H1 (cell line): ENCODE results near the gene MICALL2. TPM values are rescaled to one million over a fixed set of nuclear protein-coding genes. Genes with fewer than 3 reads are reported as not detected.

ENCODE experiments used
- CTCF ChIA-PET: fragments of 300-600 bp; sonication (Branson Sonifier 250); formaldehyde crosslinking; loops from one replicate; lab custom pipeline; 2021; ENCODE audit not compliant: partially characterized antibody; lab: Charles Lee
- POLR2A ChIA-PET: fragments of 300-600 bp; sonication (Branson Sonifier 250); formaldehyde crosslinking; loops from one replicate; lab custom pipeline; 2021; ENCODE audit warnings: inconsistent platforms; ENCODE audit not compliant: partially characterized antibody; lab: Charles Lee
- DNase-seq, 2 experiments: peaks; one replicate each; pipeline versions ENCODE4 v3.0.0 to v3.0.0-alpha.2; 2010 to 2022; ENCODE audit warnings: low spot score in 2 of 2, low read depth in 1 of 2, mixed read lengths in 1 of 2
- FAIRE-seq: peaks from 2 replicates; lab custom pipeline; 2011; peaks lifted over from hg19 to GRCh38; lab: Jason Lieb, UNC
- H2AFZ ChIP-seq: 2 replicates; pipeline ENCODE4 v1.8.1; 2012; ENCODE audit warnings: low read length, inconsistent platforms
- H2AK5ac ChIP-seq: 2 replicates; pipeline ENCODE4 v1.6.1; 2013; ENCODE audit warnings: low read depth, low read length
- H2BK120ac ChIP-seq: replicated peaks from 2 replicates; pipeline ENCODE3; 2013; ENCODE audit warnings: low read depth, low read length, inconsistent platforms
- H2BK12ac ChIP-seq: 2 replicates; pipeline ENCODE4 v1.6.1; 2013; ENCODE audit warnings: low read depth, low read length
- H2BK15ac ChIP-seq: 2 replicates; pipeline ENCODE4 v1.6.1; 2013; ENCODE audit warnings: low read length
- H2BK20ac ChIP-seq: 2 replicates; pipeline ENCODE4 v1.6.1; 2013; ENCODE audit warnings: low read length
- H2BK5ac ChIP-seq: 2 replicates; pipeline ENCODE4 v1.6.1; 2013; ENCODE audit warnings: low read depth, low read length
- H3K14ac ChIP-seq: 2 replicates; pipeline ENCODE4 v1.6.1; 2013; ENCODE audit warnings: inconsistent platforms; ENCODE audit not compliant: insufficient read length
- H3K18ac ChIP-seq: 2 replicates; pipeline ENCODE4 v1.6.1; 2013; ENCODE audit warnings: low read length; ENCODE audit errors: extremely low read depth
- H3K23ac ChIP-seq: 2 replicates; pipeline ENCODE4 v1.6.1; 2013; ENCODE audit warnings: inconsistent platforms; ENCODE audit not compliant: insufficient read length
- H3K23me2 ChIP-seq: 2 replicates; pipeline ENCODE4 v1.6.1; 2013; ENCODE audit warnings: low read depth, low read length
- H3K27ac ChIP-seq: 2 replicates; pipeline ENCODE4 v1.6.1; 2011; ENCODE audit warnings: low read depth, low read length, inconsistent platforms
- H3K27me3 ChIP-seq, 4 experiments: replicated peaks in 1 of 4; 1 replicate in 1 of 4; 2 replicates in 3 of 4; pipeline versions ENCODE4 v1.6.1 to v1.8.1; 2011 to 2013; ENCODE audit warnings: low read length in 3 of 4, mild to moderate bottlenecking in 3 of 4, inconsistent platforms in 2 of 4, mixed read lengths in 2 of 4, moderate library complexity in 1 of 4; ENCODE audit not compliant: control insufficient read depth in 3 of 4, insufficient read depth in 3 of 4; ENCODE audit errors: extremely low read depth in 1 of 4
- H3K36me3 ChIP-seq, 4 experiments: 2 replicates each; pipeline versions ENCODE4 v1.6.1 to v1.8.1; 2011 to 2013; ENCODE audit warnings: mild to moderate bottlenecking in 4 of 4, low read length in 3 of 4, moderate library complexity in 2 of 4, control low read depth in 1 of 4, inconsistent platforms in 1 of 4; ENCODE audit not compliant: insufficient read depth in 4 of 4, control insufficient read depth in 2 of 4
- H3K4ac ChIP-seq: replicated peaks from 2 replicates; pipeline ENCODE3; 2013; ENCODE audit warnings: low read length, low read depth, mixed read lengths, inconsistent platforms; ENCODE audit not compliant: insufficient read length
- H3K4me1 ChIP-seq, 4 experiments: replicated peaks in 1 of 4; 1 replicate in 1 of 4; 2 replicates in 3 of 4; pipeline versions ENCODE4 v1.6.1 to v1.8.1; 2011 to 2013; ENCODE audit warnings: low read length in 3 of 4, inconsistent platforms in 2 of 4, mixed read lengths in 1 of 4; ENCODE audit not compliant: insufficient read depth in 4 of 4, control insufficient read depth in 3 of 4
- H3K4me2 ChIP-seq, 2 experiments: 2 replicates each; pipeline versions ENCODE4 v1.6.1 to v1.8.1; 2011 to 2013; ENCODE audit warnings: low read depth in 2 of 2, low read length in 2 of 2, control low read depth in 1 of 2, inconsistent platforms in 1 of 2, mild to moderate bottlenecking in 1 of 2; ENCODE audit not compliant: insufficient read depth in 1 of 2
- H3K4me3 ChIP-seq, 4 experiments: fragments of 200-600, 300-600 bp in 1 of 4; sonication (generic), shearing (Covaris generic), sonication (Bioruptor Twin) in 1 of 4; 2 replicates each; pipeline versions ENCODE4 v1.5.1 to v1.8.1; 2011 to 2016; ENCODE audit warnings: low read length in 4 of 4, low read depth in 3 of 4, control low read depth in 2 of 4, inconsistent platforms in 2 of 4, mild to moderate bottlenecking in 2 of 4, mixed read lengths in 1 of 4, moderate library complexity in 1 of 4; ENCODE audit not compliant: insufficient read depth in 2 of 4; ENCODE audit errors: extremely low read depth in 1 of 4
- H3K56ac ChIP-seq: replicated peaks from 2 replicates; pipeline ENCODE3; 2013; ENCODE audit warnings: low read depth, mild to moderate bottlenecking, mixed read lengths, low read length, inconsistent platforms; ENCODE audit not compliant: insufficient read length
- H3K79me1 ChIP-seq: 2 replicates; pipeline ENCODE4 v1.6.1; 2013; ENCODE audit warnings: low read depth, low read length, control low read depth
- H3K79me2 ChIP-seq, 2 experiments: 2 replicates each; pipeline versions ENCODE4 v1.6.1 to v1.8.1; 2012 to 2013; ENCODE audit warnings: low read length in 2 of 2, mild to moderate bottlenecking in 2 of 2, inconsistent platforms in 1 of 2; ENCODE audit not compliant: insufficient read depth in 2 of 2, control insufficient read depth in 1 of 2
- H3K9ac ChIP-seq, 4 experiments: replicated peaks in 1 of 4; 1 replicate in 1 of 4; 2 replicates in 3 of 4; pipeline versions ENCODE4 v1.6.1 to v1.8.1; 2011 to 2013; ENCODE audit warnings: low read depth in 3 of 4, low read length in 3 of 4, control low read depth in 2 of 4, mild to moderate bottlenecking in 2 of 4, moderate library complexity in 2 of 4, inconsistent platforms in 1 of 4; ENCODE audit errors: extremely low read depth in 1 of 4
- H3K9me3 ChIP-seq, 2 experiments: 2 replicates each; pipeline versions ENCODE4 v1.6.1 to v1.8.1; 2012 to 2013; ENCODE audit warnings: mild to moderate bottlenecking in 2 of 2, moderate library complexity in 2 of 2, control low read depth in 1 of 2, inconsistent platforms in 1 of 2, low read depth in 1 of 2, low read length in 1 of 2, mixed read lengths in 1 of 2; ENCODE audit not compliant: insufficient read depth in 2 of 2
- H4K20me1 ChIP-seq, 2 experiments: replicated peaks in 1 of 2; 2 replicates each; pipeline versions ENCODE3 to v1.8.1; 2011 to 2013; ENCODE audit warnings: inconsistent platforms in 2 of 2, low read length in 2 of 2, mild to moderate bottlenecking in 1 of 2; ENCODE audit not compliant: insufficient read depth in 2 of 2, control insufficient read depth in 1 of 2
- H4K5ac ChIP-seq: 2 replicates; pipeline ENCODE4 v1.6.1; 2013; ENCODE audit warnings: low read length, low read depth, mixed read lengths, inconsistent platforms; ENCODE audit not compliant: insufficient read length
- H4K8ac ChIP-seq: 2 replicates; pipeline ENCODE4 v1.8.0; 2013; ENCODE audit warnings: mild to moderate bottlenecking, moderate library complexity, low read length, inconsistent platforms; ENCODE audit not compliant: insufficient read depth; ENCODE audit errors: extremely low read depth
- H4K91ac ChIP-seq: replicated peaks from 2 replicates; pipeline ENCODE3; 2013; ENCODE audit warnings: low read length, mixed read lengths, inconsistent platforms; ENCODE audit not compliant: insufficient read length
- NRF1 ChIP-seq: IDR thresholded peaks from 2 replicates; pipeline ENCODE4 v1.6.1; 2011; ENCODE audit warnings: mild to moderate bottlenecking, low read depth, low read length, improper control_type of control experiment
- RXRA ChIP-seq: IDR thresholded peaks from 2 replicates; pipeline ENCODE4 v1.6.1; 2011; ENCODE audit warnings: low read depth, mild to moderate bottlenecking, low read length, moderate library complexity; ENCODE audit not compliant: insufficient read depth
- SRF ChIP-seq: IDR thresholded peaks from 2 replicates; pipeline ENCODE4 v1.6.1; 2011; ENCODE audit warnings: mild to moderate bottlenecking, low read depth, low read length, moderate library complexity
- TEAD4 ChIP-seq: IDR thresholded peaks from 2 replicates; pipeline ENCODE4 v1.6.1; 2012; ENCODE audit warnings: low read depth, low read length, inconsistent platforms, mixed read lengths
- WGBS, 2 experiments: shearing (Covaris generic) in 1 of 2; methylation state at CpG; one replicate each; pipeline versions ENCODE4 v1.1.6 to v1.1.7; 2013 to 2015; ENCODE audit warnings: low lambda C conversion rate in 2 of 2, mixed read lengths in 2 of 2, inconsistent platforms in 1 of 2, low coverage in 1 of 2, missing lambda C conversion rate in 1 of 2; ENCODE audit not compliant: insufficient replicate concordance in 2 of 2, insufficient coverage in 1 of 2, insufficient read length in 1 of 2; ENCODE audit errors: extremely low coverage in 1 of 2, missing lambda C conversion rate in 1 of 2; 5-methylcytosine and 5-hydroxymethylcytosine counted together
- polyA plus RNA-seq, 7 experiments: library from polyadenylated mRNA; depleted of rRNA in 3 of 7; stranded (reverse) in 5 of 7; unstranded in 2 of 7; fragments of >200 nt in 5 of 7; fragments of 200-250 nt in 2 of 7; gene quantifications; 1 replicate in 5 of 7; 2 replicates in 1 of 7; 4 replicates in 1 of 7; pipeline versions ENCODE4 v1.2.1 to v1.2.3, GENCODE V29; 2011 to 2013; ENCODE audit warnings: missing spikeins in 2 of 7, mixed read lengths in 2 of 7
- total RNA-seq: library from RNA; stranded (reverse); fragmentation: NEBNext Ultra II Directional; extraction: Animal tissue kit (Norgen Biotek cat#: 25700); gene quantifications from 2 replicates; pipeline ENCODE4 v1.2.1, GENCODE V29; 2021
- TF ChIP-seq, protein P1 (sequence below): IDR thresholded peaks from 2 replicates; pipeline ENCODE4 v1.6.1; 2011; ENCODE audit warnings: low read length, improper control_type of control experiment

The MICALL2 gene
- total and polyA plus RNA-seq, 2 of the 8 experiments (the other 6 are each of a cell fraction or from before 2014, with no cell fraction given): 5.3 to 8.5 TPM

DNA sequence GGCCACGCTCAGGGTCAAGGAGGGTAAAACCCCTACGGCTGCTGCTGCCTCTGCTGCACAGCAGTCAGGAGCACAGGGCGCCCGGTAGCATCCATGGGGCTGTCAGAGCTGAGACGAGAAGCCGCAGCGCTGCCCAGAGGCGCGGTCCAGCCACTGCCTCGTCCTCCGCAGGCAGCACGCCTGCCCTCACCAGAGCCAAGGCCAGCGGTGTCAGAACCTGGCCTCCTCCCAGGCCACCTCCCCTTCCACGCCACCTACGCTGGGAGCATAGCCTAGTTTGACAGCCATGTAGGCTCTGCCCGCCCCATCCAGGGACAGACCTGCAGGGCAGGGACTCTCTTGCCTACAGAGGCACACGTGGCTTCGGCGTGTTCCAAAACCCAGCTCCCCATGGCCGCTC, 28.7 kb upstream of the MICALL2 start:
- Histone ChIP-seq H3K79me2 (no peaks in the 10 kb centered on the region), H2BK20ac (no peak overlapping the region), H4K20me1 (peaks cover 3 to 14% of the 10 kb centered on the region in 2 experiments), H3K23me2 (no peaks in the 10 kb centered on the region), H3K79me1 (no peaks in the 10 kb centered on the region), H3K23ac (no peak overlapping the region), H3K14ac (no peak overlapping the region)
- ChIA-PET CTCF (interaction anchor here (4.2 kb wide), 1 partner anchor 14 kb away, joined by 38 read pairs; no protein-coding TSS in a partner anchor), POLR2A (interaction anchor here (1.2 to 5.0 kb wide), 6 partner anchors 10 to 68 kb away, joined by 3 to 43 read pairs (median 4); partner anchors contain the start of gene TMEM184A)
- TF ChIP-seq RXRA (no peak), TEAD4 (no peak), NRF1 (no peak), SRF (no peak)
- TF ChIP-seq, protein P1, sequence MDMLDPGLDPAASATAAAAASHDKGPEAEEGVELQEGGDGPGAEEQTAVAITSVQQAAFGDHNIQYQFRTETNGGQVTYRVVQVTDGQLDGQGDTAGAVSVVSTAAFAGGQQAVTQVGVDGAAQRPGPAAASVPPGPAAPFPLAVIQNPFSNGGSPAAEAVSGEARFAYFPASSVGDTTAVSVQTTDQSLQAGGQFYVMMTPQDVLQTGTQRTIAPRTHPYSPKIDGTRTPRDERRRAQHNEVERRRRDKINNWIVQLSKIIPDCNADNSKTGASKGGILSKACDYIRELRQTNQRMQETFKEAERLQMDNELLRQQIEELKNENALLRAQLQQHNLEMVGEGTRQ: no peak
- TF ChIP-seq, all 59 proteins: peak for 0
- no peak overlapping the region for H4K91ac ChIP-seq
- H2AFZ ChIP-seq: no peak overlapping the region
- H3K18ac ChIP-seq: no peak overlapping the region
- WGBS, 2 experiments: 84% methylated on average over 17 of the region's 20 CpGs; no CpG with 5 or more reads in 1 of the 2 experiments
- no peaks in the 10 kb centered on the region for H3K4me1 ChIP-seq
- no peak overlapping the region for H3K56ac ChIP-seq
- H3K4ac ChIP-seq: no peak overlapping the region
- FAIRE-seq (no peak), DNase-seq (no peak)
- no peak overlapping the region for H4K8ac ChIP-seq
- no peak overlapping the region for H2AK5ac ChIP-seq
- H3K9me3 ChIP-seq: no peaks in the 10 kb centered on the region
- no peak overlapping the region for H2BK5ac ChIP-seq
- H3K36me3 ChIP-seq: peaks cover 20 to 68% (median 37%) of the 10 kb centered on the region in 4 experiments
- H2BK12ac ChIP-seq: no peak overlapping the region
- H3K27me3 ChIP-seq: no peaks in the 10 kb centered on the region
- no peak overlapping the region for H3K4me2 ChIP-seq
- no peak overlapping the region for H2BK15ac ChIP-seq
- H2BK120ac ChIP-seq: no peak overlapping the region
- H4K5ac ChIP-seq: no peak overlapping the region
- H3K9ac ChIP-seq: no peak overlapping the region
- no peak overlapping the region for H3K27ac ChIP-seq
- no peak overlapping the region for H3K4me3 ChIP-seq
